MCF 10A (cell line): ENCODE measurements around the gene ZFP1. TPM values are rescaled to one million over a fixed set of nuclear protein-coding genes. Genes with fewer than 3 reads are reported as not detected.
"Not testable (repeated sequence)": the region's sequence is repeated elsewhere in the genome, so short reads cannot be mapped to it uniquely, and the experiment has no call there.

Experiments
- BruUV-seq: library from RNA; stranded (reverse); fragments of 400-500 nt; replicated peaks from 2 replicates; lab custom pipeline; 2021; lab: Mats Ljungman, UMichigan
- CTCF ChIA-PET: fragments of 300-600 bp; sonication (Branson Sonifier 250); formaldehyde crosslinking; extraction: SDS; loops from one replicate; lab custom pipeline; 2021; ENCODE audit warnings: antibody characterized with exemption, inconsistent platforms; lab: Yijun Ruan, JAX
- POLR2A ChIA-PET: fragments of 300-600, 350-650 bp; sonication (Branson Sonifier 250); formaldehyde crosslinking; extraction: SDS; loops from one replicate; lab custom pipeline; 2020; ENCODE audit warnings: antibody characterized with exemption, inconsistent platforms; lab: Yijun Ruan, JAX
- DNase-seq: peaks from one replicate; pipeline ENCODE4 v3.0.0-alpha.2; 2018; ENCODE audit not compliant: unreplicated experiment
- H3K27ac Mint-ChIP-seq: one replicate; pipeline ENCODE4 v1.8.0; 2022; ENCODE audit warnings: mild to moderate bottlenecking, low read depth, mixed read lengths; ENCODE audit not compliant: unreplicated experiment
- H3K27me3 Mint-ChIP-seq: one replicate; pipeline ENCODE4 v1.8.0; 2022; ENCODE audit warnings: mixed read lengths; ENCODE audit not compliant: insufficient read depth, unreplicated experiment
- H3K36me3 Mint-ChIP-seq: one replicate; pipeline ENCODE4 v1.8.0; 2022; ENCODE audit warnings: mild to moderate bottlenecking, moderate library complexity, mixed read lengths; ENCODE audit not compliant: insufficient read depth, unreplicated experiment
- H3K4me1 Mint-ChIP-seq: one replicate; pipeline ENCODE4 v1.8.0; 2022; ENCODE audit warnings: mixed read lengths; ENCODE audit not compliant: insufficient read depth, unreplicated experiment
- H3K4me3 Mint-ChIP-seq: one replicate; pipeline ENCODE4 v1.8.0; 2022; ENCODE audit warnings: mild to moderate bottlenecking, moderate library complexity, mixed read lengths; ENCODE audit not compliant: unreplicated experiment
- H3K9me3 Mint-ChIP-seq: one replicate; pipeline ENCODE4 v1.8.0; 2022; ENCODE audit warnings: mixed read lengths; ENCODE audit not compliant: unreplicated experiment
- CTCF ChIP-seq: fragments of 200-600 bp; IDR thresholded peaks from one replicate; pipeline ENCODE4 v1.8.0; 2022; ENCODE audit warnings: antibody characterized with exemption, mild to moderate bottlenecking; ENCODE audit not compliant: unreplicated experiment
- intact Hi-C: fragments of 100-400 bp; cut with micrococcal nuclease; formaldehyde crosslinking; loops from 2 replicates; pipeline ENCODE4 v1.14.1; 2022
- total RNA-seq: library from RNA; stranded (reverse); gene quantifications from 2 replicates; pipeline ENCODE4 v1.2.3, GENCODE V29; 2022

ZFP1 gene
- total RNA-seq, 1 experiment from 2014 or later = 14.0 TPM

GRCh38 chr16:75121949-75122568 lies 26.3 kb upstream of the ZFP1 start:
- ChIA-PET CTCF (interaction anchor here (0.6 to 5.3 kb wide), 5 partner anchors 10 to 236 kb away, joined by 3 to 30 read pairs (median 3); no protein-coding TSS in a partner anchor), POLR2A (no interaction called here)
- H3K27me3 Mint-ChIP-seq = no peaks in the 10 kb centered on the region
- no TSS peak for BruUV-seq
- no peak for TF ChIP-seq CTCF
- intact Hi-C loops = no loop called here
- H3K4me1 Mint-ChIP-seq = no peaks in the 10 kb centered on the region
- peaks cover 6% of the 10 kb centered on the region for H3K36me3 Mint-ChIP-seq
- H3K4me3 Mint-ChIP-seq = no peak overlapping the region
- H3K27ac Mint-ChIP-seq = no peak overlapping the region
- no peak for DNase-seq
- no peaks in the 10 kb centered on the region for H3K9me3 Mint-ChIP-seq

- no peak overlapping the region for H3K27ac Mint-ChIP-seq
- H3K36me3 Mint-ChIP-seq = peaks cover 6% of the 10 kb centered on the region
- no peaks in the 10 kb centered on the region for H3K27me3 Mint-ChIP-seq
- H3K9me3 Mint-ChIP-seq = no peaks in the 10 kb centered on the region
- no peak for TF ChIP-seq CTCF
- DNase-seq = no peak
- no peak overlapping the region for H3K4me3 Mint-ChIP-seq
- BruUV-seq = no TSS peak
- intact Hi-C loops = no loop called here
- no peaks in the 10 kb centered on the region for H3K4me1 Mint-ChIP-seq
- CTCF ChIA-PET = interaction anchor here (0.6 to 5.3 kb wide), 3 partner anchors 11 to 236 kb away, joined by 3 to 30 read pairs (median 3); no protein-coding TSS in a partner anchor
- POLR2A ChIA-PET = interaction anchor here (0.7 kb wide), 1 partner anchor 23 kb away, joined by 4 read pairs; no protein-coding TSS in a partner anchor
Observed at GRCh38 chr16:75122609-75123008, 25.7 kb upstream of the ZFP1 start.

GRCh38 chr16:75127713-75128415 lies 20.5 kb upstream of the ZFP1 start:
- no peak overlapping the region for H3K4me3 Mint-ChIP-seq
- no peaks in the 10 kb centered on the region for H3K27me3 Mint-ChIP-seq
- intact Hi-C loops = no loop called here
- H3K36me3 Mint-ChIP-seq = no peaks in the 10 kb centered on the region
- no TSS peak for BruUV-seq
- H3K4me1 Mint-ChIP-seq = no peaks in the 10 kb centered on the region
- H3K9me3 Mint-ChIP-seq = no peaks in the 10 kb centered on the region
- no peak for TF ChIP-seq CTCF
- no peak for DNase-seq
- POLR2A ChIA-PET = no interaction called here
- CTCF ChIA-PET = interaction anchor here (0.6 to 1.0 kb wide), 3 partner anchors 16 to 678 kb away, joined by 3 to 4 read pairs (median 3); no protein-coding TSS in a partner anchor
- H3K27ac Mint-ChIP-seq = no peak overlapping the region

- intact Hi-C loops, BruUV-seq, H3K4me3 Mint-ChIP-seq, H3K36me3 Mint-ChIP-seq, H3K9me3 Mint-ChIP-seq, H3K27me3 Mint-ChIP-seq, H3K4me1 Mint-ChIP-seq, H3K27ac Mint-ChIP-seq: not testable (repeated sequence)
- peak; percentile 46 for DNase-seq
- ChIA-PET CTCF (interaction anchor here (0.8 to 1.6 kb wide), 2 partner anchors 22 to 429 kb away, joined by 3 to 5 read pairs; partner anchors contain the start of gene MLKL), POLR2A (interaction anchor here (1.0 kb wide), 1 partner anchor 132 kb away, joined by 3 read pairs; no protein-coding TSS in a partner anchor)
Observed at GRCh38 chr16:75129421-75130149, 18.7 kb upstream of the ZFP1 start.
